Glomerular visceral epithelial cell (primary cell): Measurements from ENCODE around the gene MLLT6.

ENCODE experiments used
- DNase-seq: peaks from one replicate; pipeline ENCODE4 v3.0.0-alpha.2; 2016; ENCODE audit errors: extremely low spot score

Gene MLLT6

DNA sequence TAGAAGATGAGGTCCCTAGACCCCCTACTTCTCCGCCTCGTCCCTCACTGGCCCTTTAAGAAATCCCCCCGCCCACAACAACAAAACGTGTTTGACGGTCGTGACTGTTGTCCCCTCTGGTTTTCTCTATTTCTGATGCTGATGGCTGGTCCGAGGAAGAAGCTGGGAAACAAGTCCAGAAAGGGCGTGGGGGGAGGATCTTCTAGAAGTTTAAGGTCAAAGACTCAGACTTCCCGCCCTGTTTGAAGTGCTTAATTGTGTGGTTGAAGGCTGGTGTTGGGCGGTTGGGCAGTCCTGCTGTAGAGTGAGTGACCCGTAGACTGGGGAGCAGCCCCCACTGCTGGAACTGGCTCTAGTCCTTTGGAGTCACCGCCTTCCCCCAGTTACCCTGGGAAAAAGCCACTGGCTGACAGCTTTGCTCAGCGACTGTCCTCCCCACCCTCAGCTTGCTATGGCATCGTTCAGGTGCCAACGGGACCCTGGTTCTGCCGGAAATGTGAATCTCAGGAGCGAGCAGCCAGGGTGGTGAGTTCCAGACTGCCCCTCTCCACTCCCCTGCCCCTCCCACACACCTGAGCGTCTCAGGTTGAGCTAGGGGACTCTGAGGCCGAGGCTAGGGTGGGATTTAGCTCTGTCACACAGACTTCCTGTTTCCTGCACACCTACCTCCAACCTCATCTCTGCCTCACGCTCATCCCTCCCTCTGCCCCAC is 1.6 kb downstream of the MLLT6 start:
- no peak for DNase-seq

DNA sequence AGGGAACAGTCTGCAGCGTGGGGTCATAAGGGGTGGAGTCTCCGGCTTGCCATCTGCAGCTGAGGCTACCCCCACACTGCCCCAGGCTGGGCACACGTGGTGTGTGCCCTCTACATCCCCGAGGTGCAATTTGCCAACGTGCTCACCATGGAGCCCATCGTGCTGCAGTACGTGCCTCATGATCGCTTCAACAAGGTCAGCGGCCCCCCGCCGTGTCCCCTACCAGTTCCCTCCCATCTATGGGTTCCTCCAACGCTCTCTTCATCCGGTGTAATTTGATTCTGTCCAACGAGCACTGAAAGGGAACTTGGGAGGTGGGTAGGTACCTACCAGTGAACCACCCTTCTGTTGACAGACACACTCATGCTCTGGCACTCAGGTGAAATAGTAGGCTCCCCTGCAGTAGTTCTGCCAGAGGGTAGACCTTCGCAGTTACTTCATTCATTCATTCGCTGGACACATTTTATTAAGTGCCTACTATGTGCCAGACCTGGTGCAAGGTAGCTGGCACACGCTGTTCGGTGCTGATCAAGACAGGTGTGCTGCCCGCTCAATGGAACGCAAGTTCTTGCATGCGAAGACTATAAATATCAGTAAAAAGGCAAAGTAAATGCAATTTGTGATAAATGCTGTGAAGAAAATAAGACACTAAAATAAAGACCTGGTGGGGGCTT is 2.7 kb downstream of the MLLT6 start:
- no peak for DNase-seq

GRCh38 chr17:38709104-38709820 is 4.2 kb downstream of the MLLT6 start:
- DNase-seq, result no peak

DNA sequence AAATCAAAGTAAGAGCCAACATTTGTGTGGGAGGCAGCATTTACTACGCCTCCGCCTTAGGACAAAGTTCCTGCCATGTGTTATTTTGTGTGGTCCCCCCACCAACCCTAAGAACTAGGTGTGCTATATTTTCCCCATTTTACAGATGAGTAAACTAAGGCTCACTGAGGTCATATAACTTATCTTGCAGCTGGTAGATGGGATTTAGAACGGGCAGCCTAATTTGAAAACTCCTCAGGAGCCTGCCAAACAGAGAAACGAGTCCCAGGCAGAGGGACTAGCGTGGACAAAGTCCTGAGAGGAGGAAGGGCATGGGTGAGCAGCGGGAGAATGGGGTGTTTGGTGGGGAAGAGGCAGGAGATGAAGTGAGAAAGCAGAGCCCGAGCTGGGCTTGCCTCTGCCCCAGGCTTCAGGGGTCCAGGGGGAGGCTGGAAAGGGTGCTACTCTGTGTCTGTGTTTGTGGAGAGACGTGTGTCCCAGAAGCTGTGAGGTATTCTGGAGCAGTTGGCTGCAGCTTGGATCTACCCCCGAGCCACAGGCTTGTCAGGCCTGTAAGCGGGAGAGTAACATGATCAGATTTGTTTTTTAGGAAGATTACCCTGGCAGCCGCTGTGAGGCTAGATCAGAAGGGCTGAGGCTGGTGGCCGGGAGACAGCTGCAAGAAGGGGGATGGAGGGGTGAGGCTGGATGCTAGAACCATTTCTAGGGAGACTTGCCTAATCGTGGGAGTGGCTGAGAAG is 5.0 kb downstream of the MLLT6 start:
- no peak for DNase-seq

DNA sequence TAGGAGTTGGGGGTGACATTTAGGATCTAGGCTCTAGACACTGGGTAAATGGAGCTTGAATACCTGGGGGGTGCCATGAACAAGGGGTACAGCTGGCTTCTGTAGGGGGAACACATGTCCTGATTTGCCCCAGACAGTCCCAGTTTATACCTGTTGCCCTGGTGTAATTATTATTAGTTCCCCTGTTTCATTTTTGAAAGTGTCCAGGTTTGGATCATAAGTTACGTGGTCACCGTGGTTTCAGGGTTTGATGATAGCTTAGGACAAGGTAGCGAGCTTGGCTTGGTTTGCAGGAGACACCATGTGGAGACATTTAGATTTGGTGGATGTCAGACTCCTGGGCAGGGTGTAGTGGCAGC is 5.5 kb downstream of the MLLT6 start:
- DNase-seq, result no peak

DNA sequence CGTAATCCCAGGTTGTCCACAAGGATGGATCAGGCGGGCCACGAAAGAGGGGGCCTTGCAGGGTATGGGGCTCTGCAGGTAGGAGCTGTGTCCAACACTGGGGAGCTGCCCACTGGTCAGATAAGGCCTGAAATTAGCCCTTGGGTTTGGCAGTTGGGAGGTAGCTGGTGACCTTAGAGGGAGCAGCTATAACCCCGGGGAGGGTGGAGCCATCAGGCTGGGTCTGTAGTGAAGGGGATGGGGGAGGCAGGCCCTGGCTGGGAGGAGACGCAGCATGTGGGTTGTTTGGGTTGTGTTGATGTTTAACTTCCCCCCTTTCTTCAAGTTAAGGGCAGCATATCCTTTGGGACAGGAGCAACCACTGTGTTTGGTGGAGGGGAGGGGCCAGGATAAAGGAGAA is 5.9 kb downstream of the MLLT6 start:
- DNase-seq, result no peak

- DNase-seq, result no peak
Measured at GRCh38 chr17:38711792-38712571, 6.9 kb downstream of the MLLT6 start.

DNA sequence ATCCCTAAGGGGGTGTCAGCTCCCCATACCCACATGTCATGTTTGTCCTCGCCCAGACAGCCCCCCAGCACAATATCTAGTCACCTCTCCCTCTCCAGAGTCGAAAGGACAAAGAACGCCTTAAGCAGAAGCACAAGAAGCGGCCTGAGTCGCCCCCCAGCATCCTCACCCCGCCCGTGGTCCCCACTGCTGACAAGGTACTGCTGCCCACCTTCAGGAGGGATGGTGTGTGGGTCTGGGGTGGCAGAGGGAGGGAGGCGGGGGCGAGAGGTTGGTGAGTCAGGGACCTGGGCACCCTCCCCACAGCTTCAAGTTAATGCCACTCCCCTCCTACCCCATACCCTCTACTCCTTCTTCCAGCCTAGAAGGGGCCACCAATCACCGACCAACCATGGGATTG is 7.5 kb downstream of the MLLT6 start:
- no peak for DNase-seq

GRCh38 chr17:38713456-38714075 is 8.5 kb downstream of the MLLT6 start:
- no peak for DNase-seq

DNA sequence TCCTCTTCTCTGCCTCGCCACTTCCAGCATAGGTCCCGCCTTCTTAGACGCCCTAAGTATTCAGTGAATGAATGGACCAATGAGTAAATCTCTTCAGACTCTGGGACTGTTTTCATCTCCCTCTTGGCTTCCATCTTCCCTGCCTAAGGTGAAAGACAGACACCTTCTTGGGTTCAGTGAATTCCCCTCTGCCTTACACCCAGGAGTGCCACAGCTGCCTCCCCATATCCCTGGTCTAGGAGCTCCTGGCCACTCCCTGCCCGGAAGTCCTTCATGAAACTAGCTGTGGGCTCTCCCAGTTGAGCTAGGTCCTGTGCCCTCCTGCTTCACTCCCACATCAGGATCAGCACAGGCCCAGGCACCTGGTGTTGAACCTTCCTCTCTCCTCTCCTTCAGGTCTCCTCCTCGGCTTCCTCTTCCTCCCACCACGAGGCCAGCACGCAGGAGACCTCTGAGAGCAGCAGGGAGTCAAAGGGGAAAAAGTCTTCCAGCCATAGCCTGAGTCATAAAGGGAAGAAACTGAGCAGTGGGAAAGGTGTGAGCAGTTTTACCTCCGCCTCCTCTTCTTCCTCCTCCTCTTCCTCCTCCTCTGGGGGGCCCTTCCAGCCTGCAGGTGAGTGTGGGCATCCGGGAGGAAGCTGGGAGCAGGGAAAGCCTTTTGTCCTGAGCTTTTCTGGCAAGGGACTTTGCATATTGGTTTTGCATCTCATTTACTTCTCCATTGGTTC is 10.3 kb downstream of the MLLT6 start:
- no peak for DNase-seq

- DNase-seq, result no peak
Measured at GRCh38 chr17:38716368-38717005, 11.4 kb downstream of the MLLT6 start.

DNA sequence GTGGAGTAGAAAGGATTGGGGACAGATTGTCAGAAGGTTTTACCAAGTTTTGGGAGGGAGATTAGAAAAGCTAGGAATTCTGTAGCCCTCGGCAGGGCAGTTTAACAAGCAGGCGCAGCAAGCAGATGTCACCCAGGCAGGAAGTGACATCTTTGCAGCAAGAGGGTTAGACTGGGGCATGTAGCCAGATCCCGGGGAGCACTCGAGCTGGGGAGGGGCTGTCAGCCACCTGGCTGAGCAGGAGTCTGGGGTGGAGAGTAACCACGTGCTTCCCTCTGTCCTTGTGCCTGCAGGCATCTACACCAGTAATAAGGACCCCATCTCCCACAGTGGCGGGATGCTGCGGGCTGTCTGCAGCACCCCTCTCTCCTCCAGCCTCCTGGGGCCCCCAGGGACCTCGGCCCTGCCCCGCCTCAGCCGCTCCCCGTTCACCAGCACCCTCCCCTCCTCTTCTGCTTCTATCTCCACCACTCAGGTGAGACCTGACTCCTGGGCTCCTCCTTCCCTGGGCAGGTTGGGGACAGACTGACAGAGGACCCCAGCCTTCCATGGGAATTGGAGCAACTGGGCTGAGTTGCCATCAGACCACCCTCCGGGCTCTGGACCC is 12.2 kb downstream of the MLLT6 start:
- no peak for DNase-seq

DNA sequence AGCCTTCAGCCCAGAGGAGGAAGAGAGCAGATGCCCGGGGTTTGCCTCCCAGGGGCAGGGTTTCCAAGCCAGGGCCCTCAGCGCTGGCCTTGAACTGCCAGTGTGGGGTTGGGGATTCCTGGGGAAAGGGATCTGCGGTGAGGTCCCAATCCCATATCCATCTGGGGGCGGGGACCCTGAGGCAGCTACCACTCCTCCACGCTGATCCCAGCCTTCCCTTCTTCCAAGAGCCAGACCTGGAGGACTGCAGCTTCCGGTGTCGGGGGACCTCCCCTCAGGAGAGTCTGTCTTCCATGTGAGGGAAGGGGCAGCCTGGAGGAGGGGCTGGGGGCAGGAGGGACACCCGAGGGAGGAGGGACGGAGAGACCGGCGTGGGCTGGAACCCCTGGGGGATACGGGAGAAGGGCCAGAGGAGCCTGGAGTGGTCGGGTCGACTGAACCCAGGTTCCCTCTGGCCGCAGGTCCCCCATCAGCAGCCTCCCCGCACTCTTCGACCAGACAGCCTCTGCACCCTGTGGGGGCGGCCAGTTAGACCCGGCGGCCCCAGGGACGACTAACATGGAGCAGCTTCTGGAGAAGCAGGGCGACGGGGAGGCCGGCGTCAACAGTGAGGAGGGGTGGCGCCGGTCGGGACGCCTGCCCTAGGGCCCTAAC is 14.3 kb downstream of the MLLT6 start:
- DNase-seq, result no peak

GRCh38 chr17:38719943-38720641 is 15.0 kb downstream of the MLLT6 start:
- no peak for DNase-seq

GRCh38 chr17:38720941-38721340 is 15.9 kb downstream of the MLLT6 start:
- DNase-seq, result no peak

GRCh38 chr17:38721802-38722201 is 16.7 kb downstream of the MLLT6 start:
- DNase-seq, result no peak

GRCh38 chr17:38724337-38724988 is 19.4 kb downstream of the MLLT6 start:
- DNase-seq, result no peak

- no peak for DNase-seq
Measured at GRCh38 chr17:38725066-38725465, 20.0 kb downstream of the MLLT6 start.
